ENCODE data around the gene MLANA. TPM values are rescaled to one million over a fixed set of nuclear protein-coding genes. Genes with fewer than 3 reads are reported as not detected.

Gene MLANA
- polyA plus RNA-seq (2013): 0.03 TPM in 1 of 2 replicates, not detected in the other

GRCh38 chr9:5890641-5891040, at the start of gene MLANA:
Gene MLANA (plus strand): TSS chr9:5890889. CDS start chr9:5892475, 1,586 bp downstream.
- H3K14ac ChIP-seq (ENCODE audit: low read length): no peak within 1 kb of the TSS
- no CpG with 5 or more reads among the region's 9 CpGs for WGBS (ENCODE audit: extremely low coverage, insufficient coverage, insufficient read length)
- H2BK12ac ChIP-seq (ENCODE audit: low read length): no peak within 1 kb of the TSS
- H3K4me1 ChIP-seq (ENCODE audit: control insufficient read depth in 1 of 2, insufficient read depth in 2 of 2, low read length in 2 of 2): peaks cover 0 to 4% of the 10 kb centered on the region in 2 experiments
- H4K12ac ChIP-seq (ENCODE audit: low read depth, low read length): no peak within 1 kb of the TSS
- no peak for DNase-seq
- H4K91ac ChIP-seq (ENCODE audit: low read depth, low read length): no peak within 1 kb of the TSS
- no peak within 1 kb of the TSS for H3K4me3 ChIP-seq (ENCODE audit: low read depth, low read length)
- H2AFZ ChIP-seq (ENCODE audit: insufficient read depth, low read length, poor library complexity): no peak within 1 kb of the TSS
- H3K79me2 ChIP-seq (ENCODE audit: control insufficient read depth, insufficient read depth, low read length, poor library complexity): no peaks in the 10 kb centered on the region
- H3K9ac ChIP-seq (ENCODE audit: low read length): no peak within 1 kb of the TSS
- no peak within 1 kb of the TSS for H2BK5ac ChIP-seq (ENCODE audit: low read depth, low read length, poor library complexity)
- no peaks in the 10 kb centered on the region for H3K36me3 ChIP-seq (ENCODE audit: control insufficient read depth in 1 of 2, insufficient read depth in 2 of 2, low read length in 2 of 2)
- H3K4ac ChIP-seq (ENCODE audit: low read depth, low read length): no peak within 1 kb of the TSS
- no peak within 1 kb of the TSS for H3K27ac ChIP-seq (ENCODE audit: low read depth, low read length)
- no peaks in the 10 kb centered on the region for H3K27me3 ChIP-seq (ENCODE audit: insufficient read depth, low read length)
- H3K18ac ChIP-seq (ENCODE audit: low read length): no peak within 1 kb of the TSS
- H3K23ac ChIP-seq (ENCODE audit: low read length): no peak within 1 kb of the TSS
- H2AK5ac ChIP-seq (ENCODE audit: low read length): no peak within 1 kb of the TSS
- no peak within 1 kb of the TSS for H4K8ac ChIP-seq (ENCODE audit: low read depth, low read length)
- no peaks in the 10 kb centered on the region for H3K79me1 ChIP-seq (ENCODE audit: low read length)
- H2BK120ac ChIP-seq (ENCODE audit: insufficient read depth, low read length, poor library complexity): no peak within 1 kb of the TSS
- no peaks in the 10 kb centered on the region for H3K9me3 ChIP-seq (ENCODE audit: insufficient read depth, low read depth, low read length)
- no peak within 1 kb of the TSS for H3K4me2 ChIP-seq (ENCODE audit: low read length)

- Histone ChIP-seq H3K79me1 (ENCODE audit: low read length) (peaks cover 4% of the 10 kb centered on the region), H2BK5ac (ENCODE audit: low read depth, low read length, poor library complexity) (no peak overlapping the region), H4K8ac (ENCODE audit: low read depth, low read length) (no peak overlapping the region), H3K4me3 (ENCODE audit: low read depth, low read length) (no peak overlapping the region), H2AFZ (ENCODE audit: insufficient read depth, low read length, poor library complexity) (no peak overlapping the region), H3K14ac (ENCODE audit: low read length) (no peak overlapping the region), H3K4me2 (ENCODE audit: low read length) (no peak overlapping the region), H3K4me1 (ENCODE audit: control insufficient read depth in 1 of 2, insufficient read depth in 2 of 2, low read length in 2 of 2) (peaks cover 7 to 13% of the 10 kb centered on the region in 2 experiments), H2BK120ac (ENCODE audit: insufficient read depth, low read length, poor library complexity) (no peak overlapping the region), H3K18ac (ENCODE audit: low read length) (no peak overlapping the region), H3K9me3 (ENCODE audit: insufficient read depth, low read depth, low read length) (no peaks in the 10 kb centered on the region), H3K9ac (ENCODE audit: low read length) (no peak overlapping the region), H2AK5ac (ENCODE audit: low read length) (no peak overlapping the region), H3K36me3 (ENCODE audit: control insufficient read depth in 1 of 2, insufficient read depth in 2 of 2, low read length in 2 of 2) (no peaks in the 10 kb centered on the region), H3K27ac (ENCODE audit: low read depth, low read length) (no peak overlapping the region), H4K12ac (ENCODE audit: low read depth, low read length) (no peak overlapping the region), H3K4ac (ENCODE audit: low read depth, low read length) (no peak overlapping the region), H2BK12ac (ENCODE audit: low read length) (no peak overlapping the region), H3K79me2 (ENCODE audit: control insufficient read depth, insufficient read depth, low read length, poor library complexity) (no peaks in the 10 kb centered on the region), H3K23ac (ENCODE audit: low read length) (no peak overlapping the region), H3K27me3 (ENCODE audit: insufficient read depth, low read length) (no peaks in the 10 kb centered on the region), H4K91ac (ENCODE audit: low read depth, low read length) (no peak overlapping the region)
- WGBS (ENCODE audit: extremely low coverage, insufficient coverage, insufficient read length): no CpG with 5 or more reads among the region's 12 CpGs
- no peak for DNase-seq
Measured at GRCh38 chr9:5841771-5842573, 48.7 kb upstream of the MLANA start.

GRCh38 chr9:5842929-5843793, 47.5 kb upstream of the MLANA start:
- no peaks in the 10 kb centered on the region for H3K79me2 ChIP-seq (ENCODE audit: control insufficient read depth, insufficient read depth, low read length, poor library complexity)
- H3K79me1 ChIP-seq (ENCODE audit: low read length): peaks cover 4% of the 10 kb centered on the region
- no peak overlapping the region for H3K4me2 ChIP-seq (ENCODE audit: low read length)
- H3K23ac ChIP-seq (ENCODE audit: low read length): no peak overlapping the region
- no peak overlapping the region for H3K27ac ChIP-seq (ENCODE audit: low read depth, low read length)
- H3K9me3 ChIP-seq (ENCODE audit: insufficient read depth, low read depth, low read length): no peaks in the 10 kb centered on the region
- no peak overlapping the region for H3K4me3 ChIP-seq (ENCODE audit: low read depth, low read length)
- H2BK120ac ChIP-seq (ENCODE audit: insufficient read depth, low read length, poor library complexity): no peak overlapping the region
- no peak overlapping the region for H2AK5ac ChIP-seq (ENCODE audit: low read length)
- H2BK5ac ChIP-seq (ENCODE audit: low read depth, low read length, poor library complexity): no peak overlapping the region
- DNase-seq: no peak
- no peaks in the 10 kb centered on the region for H3K27me3 ChIP-seq (ENCODE audit: insufficient read depth, low read length)
- H4K8ac ChIP-seq (ENCODE audit: low read depth, low read length): no peak overlapping the region
- no peaks in the 10 kb centered on the region for H3K36me3 ChIP-seq (ENCODE audit: control insufficient read depth in 1 of 2, insufficient read depth in 2 of 2, low read length in 2 of 2)
- H3K9ac ChIP-seq (ENCODE audit: low read length): no peak overlapping the region
- no CpG with 5 or more reads among the region's 5 CpGs for WGBS (ENCODE audit: extremely low coverage, insufficient coverage, insufficient read length)
- H3K14ac ChIP-seq (ENCODE audit: low read length): no peak overlapping the region
- H4K12ac ChIP-seq (ENCODE audit: low read depth, low read length): no peak overlapping the region
- H3K4me1 ChIP-seq (ENCODE audit: control insufficient read depth in 1 of 2, insufficient read depth in 2 of 2, low read length in 2 of 2): peaks cover 7 to 13% of the 10 kb centered on the region in 2 experiments
- H2BK12ac ChIP-seq (ENCODE audit: low read length): no peak overlapping the region
- H4K91ac ChIP-seq (ENCODE audit: low read depth, low read length): no peak overlapping the region
- H2AFZ ChIP-seq (ENCODE audit: insufficient read depth, low read length, poor library complexity): no peak overlapping the region
- H3K4ac ChIP-seq (ENCODE audit: low read depth, low read length): no peak overlapping the region
- H3K18ac ChIP-seq (ENCODE audit: low read length): no peak overlapping the region

DNA sequence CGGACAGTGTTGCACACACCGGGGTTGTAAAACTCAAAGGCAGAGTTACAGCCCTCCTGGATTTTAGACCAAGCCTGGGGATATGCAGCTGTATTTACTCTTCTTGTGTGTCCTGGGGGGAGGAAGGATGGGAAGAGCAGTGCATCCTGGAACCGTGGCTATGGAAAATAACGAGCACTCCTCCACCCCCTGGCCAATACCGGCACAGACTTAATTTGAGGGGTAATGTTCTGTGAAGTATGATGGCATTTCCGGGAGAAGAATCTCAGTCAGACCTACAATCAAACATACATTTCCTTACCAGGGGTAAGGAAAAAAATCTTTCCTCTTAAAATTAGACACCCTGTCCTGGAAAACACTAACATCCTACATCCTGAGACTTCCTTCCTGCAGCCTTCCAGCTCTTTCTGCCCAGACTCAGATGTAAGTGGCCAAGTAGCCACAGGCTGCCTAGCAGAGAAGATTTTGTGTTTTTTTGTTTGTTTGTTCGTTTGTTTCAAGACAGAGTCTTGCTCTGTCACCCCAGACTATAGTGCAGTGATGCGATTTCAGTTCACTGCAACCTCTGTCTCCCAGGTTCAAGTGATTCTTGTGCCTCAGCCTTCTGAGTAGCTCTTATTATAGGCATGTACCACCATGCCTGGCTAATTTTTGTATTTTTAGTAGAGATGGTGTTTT, 46.8 kb upstream of the MLANA start:
- whole genome bisulfite sequencing (ENCODE audit: extremely low coverage, insufficient coverage, insufficient read length): no CpG with 5 or more reads among the region's 8 CpGs
- no peak overlapping the region for H3K4me2 ChIP-seq (ENCODE audit: low read length)

More for the DNA sequence above, 46.8 kb upstream of the MLANA start:
- Histone ChIP-seq H3K36me3 (ENCODE audit: control insufficient read depth in 1 of 2, insufficient read depth in 2 of 2, low read length in 2 of 2) (no peaks in the 10 kb centered on the region), H4K12ac (ENCODE audit: low read depth, low read length) (no peak overlapping the region), H2AFZ (ENCODE audit: insufficient read depth, low read length, poor library complexity) (no peak overlapping the region), H3K9ac (ENCODE audit: low read length) (no peak overlapping the region), H3K79me2 (ENCODE audit: control insufficient read depth, insufficient read depth, low read length, poor library complexity) (no peaks in the 10 kb centered on the region), H3K27ac (ENCODE audit: low read depth, low read length) (peak overlapping the region; percentile 9), H2BK5ac (ENCODE audit: low read depth, low read length, poor library complexity) (no peak overlapping the region), H4K91ac (ENCODE audit: low read depth, low read length) (no peak overlapping the region), H2BK12ac (ENCODE audit: low read length) (peak overlapping the region; percentile 10), H3K18ac (ENCODE audit: low read length) (no peak overlapping the region), H4K8ac (ENCODE audit: low read depth, low read length) (no peak overlapping the region), H3K4ac (ENCODE audit: low read depth, low read length) (no peak overlapping the region), H3K4me3 (ENCODE audit: low read depth, low read length) (no peak overlapping the region), H3K14ac (ENCODE audit: low read length) (no peak overlapping the region), H3K4me1 (ENCODE audit: control insufficient read depth in 1 of 2, insufficient read depth in 2 of 2, low read length in 2 of 2) (peaks cover 7 to 13% of the 10 kb centered on the region in 2 experiments), H2AK5ac (ENCODE audit: low read length) (no peak overlapping the region), H2BK120ac (ENCODE audit: insufficient read depth, low read length, poor library complexity) (no peak overlapping the region), H3K79me1 (ENCODE audit: low read length) (peaks cover 4% of the 10 kb centered on the region), H3K9me3 (ENCODE audit: insufficient read depth, low read depth, low read length) (no peaks in the 10 kb centered on the region), H3K27me3 (ENCODE audit: insufficient read depth, low read length) (no peaks in the 10 kb centered on the region), H3K23ac (ENCODE audit: low read length) (no peak overlapping the region)
- DNase-seq: no peak

Data from trophoblast cell (in vitro differentiated cells and primary cell).